GM19328 (cell line): Measurements from ENCODE around the gene ARSJ.

Experiments used
- ATAC-seq: cut with Tn5 transposase; IDR thresholded peaks from one replicate; pipeline ENCODE4 v1.9.1; 2021; ENCODE audit warnings: mild to moderate bottlenecking, moderate library complexity; ENCODE audit not compliant: unreplicated experiment

ARSJ gene

DNA sequence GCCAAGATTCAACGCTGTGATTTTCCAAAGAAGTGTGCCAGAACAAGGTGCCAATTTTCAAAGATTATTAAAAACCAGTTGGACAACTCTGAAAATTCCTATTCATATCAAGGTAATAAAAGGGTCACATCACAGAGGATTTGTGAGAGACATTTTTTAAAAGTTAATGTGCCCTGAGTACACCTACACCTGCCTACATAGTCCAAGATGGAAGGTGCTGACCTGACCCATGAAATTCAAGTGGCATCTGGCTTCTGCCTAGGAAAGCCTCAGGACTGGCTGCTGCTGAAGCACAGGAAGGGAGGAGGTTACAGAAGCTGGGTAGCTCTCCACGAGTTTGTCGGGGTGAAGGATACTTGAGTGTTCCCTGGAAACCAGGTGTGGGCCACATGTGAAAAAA, 11.4 kb upstream of the ARSJ start:
- no peak for ATAC-seq

- no peak for ATAC-seq
Measured at GRCh38 chr4:113987382-113987941, 8.0 kb upstream of the ARSJ start.

DNA sequence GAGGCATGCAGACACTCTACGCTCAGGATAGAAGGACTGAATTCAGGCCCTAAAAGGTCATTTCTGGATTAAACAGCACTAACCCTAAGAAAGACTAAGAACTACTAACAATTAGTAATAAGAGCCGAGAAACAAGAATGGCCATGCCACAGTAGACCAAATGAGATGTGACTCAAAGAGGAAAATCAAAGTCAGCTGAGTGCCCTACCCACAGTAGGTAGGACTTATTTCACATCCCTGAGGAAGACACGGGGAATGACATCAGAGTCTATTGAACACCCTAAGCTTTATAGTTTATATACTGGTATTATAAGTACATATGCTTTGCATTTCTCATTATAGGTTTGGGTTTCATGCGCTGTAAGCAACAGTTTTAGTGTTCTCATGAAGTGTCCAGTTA, 2.7 kb upstream of the ARSJ start:
- no peak for ATAC-seq

DNA sequence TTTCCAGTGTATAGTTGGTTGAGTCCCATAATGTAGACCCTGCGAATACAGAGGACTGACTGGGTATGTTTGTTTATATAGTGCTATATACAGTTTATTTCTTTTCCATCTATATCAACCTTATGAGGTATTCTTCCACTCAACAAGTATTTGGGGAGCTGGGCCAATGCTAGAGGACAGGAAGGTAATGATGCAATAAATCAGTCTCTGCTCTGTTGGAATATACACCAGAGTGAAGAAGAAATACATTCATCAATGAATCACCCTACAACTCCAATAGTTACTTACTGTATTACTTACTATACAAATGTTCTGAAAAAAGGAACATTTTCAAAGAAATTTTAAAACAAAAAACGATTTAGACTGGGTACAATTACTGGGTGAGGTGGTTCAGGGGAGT, 2.1 kb upstream of the ARSJ start:
- ATAC-seq = no peak

- ATAC-seq = no peak
Measured at GRCh38 chr4:113979905-113980615, 613 bp upstream of the ARSJ start.

GRCh38 chr4:113978561-113979147, 793 bp downstream of the ARSJ start:
- no peak for ATAC-seq

GRCh38 chr4:113978105-113978504, 1.3 kb downstream of the ARSJ start:
- ATAC-seq = no peak

- ATAC-seq = no peak
Measured at GRCh38 chr4:113977526-113977855, 2.0 kb downstream of the ARSJ start.

DNA sequence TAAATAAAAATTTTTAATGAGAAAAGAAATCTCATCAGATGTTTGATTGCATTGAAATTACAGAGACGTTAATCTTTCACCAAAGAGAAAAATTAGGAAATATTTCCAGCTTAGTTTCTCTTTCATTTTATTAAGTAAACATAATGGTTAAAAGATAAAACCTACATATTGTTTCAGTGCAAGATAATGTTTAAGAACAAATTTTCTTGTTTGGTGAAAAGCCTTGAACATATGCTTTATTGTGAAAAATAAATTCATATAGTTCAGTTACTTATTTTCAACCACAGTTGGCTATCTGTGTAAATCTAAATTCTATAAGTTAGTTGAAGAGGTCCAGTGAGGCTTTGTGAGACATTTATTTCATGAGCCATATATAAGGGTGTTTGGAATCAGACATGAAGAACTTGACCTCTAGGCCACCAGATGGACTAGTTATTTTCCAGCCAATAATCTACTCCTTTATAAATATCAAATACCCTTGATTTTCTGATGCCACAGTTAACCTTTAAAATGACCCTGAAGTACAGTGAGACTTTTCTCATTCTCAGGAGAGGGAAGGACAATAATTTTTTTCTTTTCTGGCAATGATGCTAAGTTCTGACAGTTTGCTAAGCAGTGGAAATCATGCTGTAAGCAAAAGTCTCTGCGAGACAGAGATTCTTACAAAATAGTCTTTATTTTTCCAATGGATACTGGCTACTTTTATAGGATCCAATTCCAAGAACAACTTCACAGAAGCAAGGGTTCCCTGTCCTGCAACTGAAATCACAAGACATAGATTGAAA, 2.5 kb downstream of the ARSJ start:
- ATAC-seq = no peak

DNA sequence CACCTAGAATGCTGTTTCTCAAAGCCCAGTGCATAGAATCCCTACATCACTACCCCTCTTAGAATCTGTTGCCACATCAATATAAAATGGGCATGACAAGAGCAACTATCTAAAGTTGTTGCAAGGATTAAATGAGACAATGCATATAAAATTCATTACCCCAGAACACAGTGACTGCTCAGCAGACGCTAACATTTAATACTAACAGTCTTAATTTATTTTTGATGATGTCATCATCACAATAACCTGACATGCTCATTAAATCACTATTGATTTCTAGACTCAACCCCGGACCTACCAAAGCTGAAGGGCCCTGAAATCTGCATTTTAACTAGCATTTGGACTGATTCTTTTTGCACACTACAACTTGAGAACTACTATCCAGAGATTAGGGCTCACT, 3.9 kb downstream of the ARSJ start:
- ATAC-seq = no peak

DNA sequence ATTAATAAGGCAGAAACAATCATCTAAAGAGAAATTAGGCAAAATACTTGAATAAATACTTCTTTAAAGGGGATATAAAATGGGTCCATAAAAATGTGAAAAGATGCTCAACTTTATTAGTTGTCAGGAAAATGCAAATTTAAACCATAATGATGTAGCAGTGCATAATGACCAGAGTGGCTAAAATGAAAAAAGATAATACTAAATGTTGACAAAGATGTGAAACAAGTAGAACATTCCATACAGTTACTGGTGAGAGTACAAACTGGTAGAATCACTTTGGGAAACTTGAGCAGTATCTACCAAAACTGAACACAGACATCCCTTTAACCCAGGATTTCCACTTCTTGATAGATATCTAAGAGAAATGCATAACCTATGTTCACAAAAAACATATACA, 5.0 kb downstream of the ARSJ start:
- no peak for ATAC-seq

GRCh38 chr4:113973345-113973744, 6.1 kb downstream of the ARSJ start:
- no peak for ATAC-seq

DNA sequence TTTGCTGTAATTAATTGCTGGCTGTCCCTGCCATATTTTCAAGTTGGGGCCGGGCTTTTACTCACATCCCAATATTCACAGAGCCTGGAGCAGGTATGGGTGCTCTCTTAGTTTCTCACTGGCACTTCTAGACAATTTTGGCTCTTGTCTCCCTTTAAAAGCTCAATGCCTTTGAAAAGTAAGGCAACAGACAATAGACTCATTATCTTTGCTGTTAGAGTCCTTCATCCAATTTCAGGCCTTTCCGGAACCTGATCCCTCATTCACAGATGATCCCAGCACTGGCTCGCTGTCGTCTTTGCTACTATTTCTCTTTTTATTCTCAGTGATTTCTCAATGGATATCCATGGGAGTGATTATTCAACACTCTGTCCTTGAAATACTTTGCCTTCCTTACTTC, 6.7 kb downstream of the ARSJ start:
- no peak for ATAC-seq

DNA sequence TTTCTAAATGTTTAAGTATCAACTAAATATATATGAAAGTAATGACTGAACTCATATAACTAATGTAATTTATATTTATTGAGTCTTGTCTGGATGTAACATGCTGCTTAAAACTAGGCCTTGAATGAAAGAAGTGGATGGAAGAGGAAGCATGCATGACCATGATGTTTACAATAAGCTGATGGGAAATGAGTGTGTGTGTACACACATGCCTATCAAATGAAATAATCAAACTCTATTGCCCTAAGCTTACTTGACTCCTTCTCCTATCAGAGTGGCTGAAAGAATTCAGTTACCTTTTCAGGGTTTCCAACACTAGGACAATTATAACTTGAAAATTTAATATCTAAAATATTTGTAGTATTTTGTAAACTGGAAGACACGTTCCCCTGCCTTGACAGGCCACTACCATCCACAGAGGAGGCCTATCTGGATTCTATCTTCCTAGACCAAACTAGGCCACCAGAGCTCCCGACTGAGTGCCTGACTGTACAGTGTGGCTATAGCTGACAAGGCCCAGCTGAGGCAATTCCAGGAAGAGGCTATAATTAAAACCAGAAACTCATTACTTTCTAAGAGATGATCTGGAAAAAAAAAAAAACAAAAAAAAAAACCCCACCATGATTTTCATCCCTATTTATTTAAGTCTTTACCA, 7.6 kb downstream of the ARSJ start:
- ATAC-seq = no peak

DNA sequence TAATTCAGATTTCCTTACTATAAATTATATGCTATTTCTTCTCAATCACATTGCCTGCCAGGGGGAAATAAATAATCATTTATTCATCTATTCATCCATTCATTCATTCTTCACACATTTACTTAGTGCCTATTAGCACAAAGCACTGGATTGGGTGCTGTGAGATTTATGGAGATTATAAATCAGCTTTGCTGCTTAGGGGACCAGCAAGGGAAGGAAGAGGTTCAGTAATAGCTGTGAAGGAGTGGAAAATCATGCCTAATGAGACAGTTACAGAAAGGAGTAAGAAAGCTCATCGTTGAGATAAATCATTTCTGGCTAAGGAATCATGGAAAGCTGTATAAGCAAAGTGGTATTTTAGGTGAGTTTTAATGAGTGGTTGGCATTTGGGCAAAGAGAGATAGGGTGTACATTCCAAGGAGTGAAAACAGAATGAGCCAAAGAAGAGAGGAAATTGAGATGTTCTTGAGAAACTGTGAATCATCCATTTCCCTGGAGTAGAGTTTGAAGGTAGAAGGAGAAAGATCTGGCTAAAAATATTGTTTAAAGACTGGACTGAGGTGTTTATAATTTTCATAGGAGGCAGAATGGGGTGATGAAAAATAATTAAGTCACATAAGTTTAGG, 9.6 kb downstream of the ARSJ start:
- no peak for ATAC-seq

DNA sequence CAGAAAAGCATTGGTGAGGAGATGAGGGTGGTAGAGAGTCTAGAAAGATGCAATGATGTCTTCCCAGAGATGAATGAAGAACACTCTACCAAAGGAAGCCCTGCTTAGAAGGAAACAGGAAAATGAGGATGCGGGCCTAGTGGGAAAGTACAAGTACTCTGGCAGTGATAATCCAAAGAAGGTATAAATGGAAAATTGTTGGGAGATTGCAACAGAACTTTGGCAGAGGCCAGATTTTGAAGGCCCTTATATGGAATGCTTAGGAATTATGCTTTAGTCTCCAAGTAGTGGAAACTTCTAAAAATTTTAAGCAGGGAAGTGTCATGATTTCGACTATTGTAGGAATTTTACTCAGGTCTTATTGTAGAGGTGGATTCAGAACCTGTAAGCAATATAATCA, 11.0 kb downstream of the ARSJ start:
- ATAC-seq = no peak

DNA sequence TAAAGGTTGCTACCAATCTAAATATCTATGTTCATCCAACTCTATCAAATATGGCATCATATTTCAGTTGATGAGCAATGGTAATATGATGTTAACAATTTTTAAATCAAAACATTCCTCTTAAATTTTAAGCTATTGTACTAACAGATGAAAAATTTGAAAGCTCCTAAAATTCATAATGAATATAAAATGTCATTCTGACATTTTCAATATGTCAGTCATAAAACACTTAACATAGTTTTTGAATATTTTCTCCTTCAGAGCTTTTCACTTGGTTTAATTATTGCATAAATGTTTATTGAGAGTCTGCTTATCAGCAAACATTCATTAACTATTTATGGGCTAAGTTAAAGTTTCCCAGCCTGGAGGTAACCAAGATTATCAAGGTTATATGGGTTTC, 11.8 kb downstream of the ARSJ start:
- no peak for ATAC-seq

- ATAC-seq = no peak
Measured at GRCh38 chr4:113962719-113963265, 16.7 kb downstream of the ARSJ start.

GRCh38 chr4:113962016-113962347, 17.5 kb downstream of the ARSJ start:
- ATAC-seq = no peak

DNA sequence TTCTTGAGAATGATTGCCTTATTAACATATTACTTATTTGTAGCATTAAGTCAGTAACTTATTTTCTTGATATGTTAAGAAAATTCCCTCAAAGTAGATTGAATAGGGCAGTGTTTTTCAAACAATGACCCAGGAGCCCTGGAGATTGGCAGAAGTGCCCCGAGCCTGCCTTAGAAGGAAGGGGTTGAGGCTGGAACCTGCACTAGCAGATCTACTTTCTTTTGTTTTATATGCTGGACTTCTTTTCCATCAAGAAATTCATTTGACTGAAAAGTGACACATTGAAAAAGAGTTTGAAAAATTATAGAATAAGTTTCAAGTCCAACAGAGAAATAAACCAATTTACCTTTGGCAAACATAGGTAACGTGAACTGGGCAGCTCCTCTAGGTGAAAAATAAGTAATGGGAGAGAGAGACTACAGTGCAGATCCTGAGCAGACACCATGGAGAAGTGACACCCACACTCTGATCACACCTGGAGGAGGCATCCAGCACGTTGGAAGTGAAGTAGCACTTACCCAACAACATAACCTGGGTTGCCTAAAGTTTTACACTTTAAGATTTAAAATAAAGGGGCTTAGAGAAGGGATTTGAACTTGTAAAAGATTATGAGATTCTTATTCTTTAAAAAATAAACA, 18.6 kb downstream of the ARSJ start:
- no peak for ATAC-seq
